Muscle of back (tissue), 13 donors: Measurements from ENCODE around the gene SLC2A4. TPM values are rescaled to one million over a fixed set of nuclear protein-coding genes. Genes with fewer than 3 reads are reported as not detected.
A peak's percentile ranks its signal among the peaks of the same experiment; 100 is the strongest.

ENCODE experiments used
- DNase-seq, 3 donors: peaks; one replicate each; pipeline versions ENCODE4 v3.0.0 to v3.0.0-alpha.2; 2013
- long read RNA-seq, 9 donors: transcript quantifications; one replicate each; lab custom pipeline, GENCODE V29; 2026
- polyA plus RNA-seq, 10 donors: library from polyadenylated mRNA; unstranded; fragments of 120-200 nt; gene quantifications; one replicate each; pipeline ENCODE4 v1.2.1, GENCODE V29; 2013; ENCODE audit not compliant: insufficient read length in 10 of 10

SLC2A4 gene
- 10 to 100 TPM in 9 of 10 donors, 1 to 10 TPM in 1; 7.7 to 32.4 (median 26.1) TPM for polyA plus RNA-seq
- long read RNA-seq, donor 1, transcript SLC2A4-201 (11 exons, 3,426 nt) = major isoform, 10 of 17 reads
- long read RNA-seq, donor 1, partial matches to known transcripts = 7 of 17 reads
- long read RNA-seq, donor 1, other reads (novel, unspliced or antisense) = 0 of 17 reads
- long read RNA-seq, donor 2, transcript SLC2A4-201 (11 exons, 3,426 nt) = major isoform, 5 of 5 reads
- long read RNA-seq, donor 2, partial matches to known transcripts = 0 of 5 reads
- long read RNA-seq, donor 2, other reads (novel, unspliced or antisense) = 0 of 5 reads
- long read RNA-seq, donor 3 = 0 reads
- long read RNA-seq, donor 4, transcript SLC2A4-201 (11 exons, 3,426 nt) = major isoform, 6 of 7 reads
- long read RNA-seq, donor 4, partial matches to known transcripts = 0 of 7 reads
- long read RNA-seq, donor 4, other reads (novel, unspliced or antisense) = 0 of 7 reads
- long read RNA-seq, donor 5, transcript SLC2A4-201 (11 exons, 3,426 nt) = major isoform, 7 of 12 reads
- long read RNA-seq, donor 5, partial matches to known transcripts = 5 of 12 reads
- long read RNA-seq, donor 5, other reads (novel, unspliced or antisense) = 0 of 12 reads
- long read RNA-seq, donor 6, transcript SLC2A4-201 (11 exons, 3,426 nt) = major isoform, 9 of 9 reads
- long read RNA-seq, donor 6, partial matches to known transcripts = 0 of 9 reads
- long read RNA-seq, donor 6, other reads (novel, unspliced or antisense) = 0 of 9 reads
- long read RNA-seq, donor 7, transcript SLC2A4-201 (11 exons, 3,426 nt) = major isoform, 5 of 7 reads
- long read RNA-seq, donor 7, partial matches to known transcripts = 0 of 7 reads
- long read RNA-seq, donor 7, other reads (novel, unspliced or antisense) = 0 of 7 reads
- long read RNA-seq, donor 8, partial matches to known transcripts = 0 of 2 reads
- long read RNA-seq, donor 8, other reads (novel, unspliced or antisense) = 0 of 2 reads
- long read RNA-seq, donor 9 = 0 reads

GRCh38 chr17:7281074-7281952 lies at the start of gene SLC2A4:
TSS of gene SLC2A4 (plus strand) at chr17:7281718. CDS start at chr17:7281935, 217 bp downstream.
- DNase-seq = peak; percentile 91 to 94 (median 92)

GRCh38 chr17:7232114-7232513 lies 49.4 kb upstream of the SLC2A4 start:
- DNase-seq = no peak

- no peak for DNase-seq
Measured at GRCh38 chr17:7233701-7234082, 47.8 kb upstream of the SLC2A4 start.

GRCh38 chr17:7234083-7234951 lies 47.2 kb upstream of the SLC2A4 start, which contains the start of gene DVL2:
TSS of gene DVL2 (minus strand) at chr17:7234517. CDS start at chr17:7234262, 255 bp downstream.
- DNase-seq = peak; percentile 96 to 99 (median 97)

GRCh38 chr17:7235693-7236665 lies 45.5 kb upstream of the SLC2A4 start:
- DNase-seq = no peak

GRCh38 chr17:7236808-7237207 lies 44.7 kb upstream of the SLC2A4 start:
- no peak for DNase-seq

GRCh38 chr17:7237266-7237760 lies 44.2 kb upstream of the SLC2A4 start:
- DNase-seq = no peak

- peak in 2 of 3 donors; percentile 79 to 84 for DNase-seq
Measured at GRCh38 chr17:7237761-7238419, 43.6 kb upstream of the SLC2A4 start.

- peak in 1 of 3 donors; percentile 64 for DNase-seq
Measured at GRCh38 chr17:7238420-7239090, 43.0 kb upstream of the SLC2A4 start.

GRCh38 chr17:7239091-7240027 lies 42.2 kb upstream of the SLC2A4 start, which contains the start of gene PHF23:
TSS of gene PHF23 (minus strand) at chr17:7239457. CDS start at chr17:7239279, 178 bp downstream.
- peak; percentile 100 for DNase-seq

- no peak for DNase-seq
Measured at GRCh38 chr17:7240375-7240774, 41.1 kb upstream of the SLC2A4 start.

GRCh38 chr17:7241090-7241733 lies 40.3 kb upstream of the SLC2A4 start:
- DNase-seq = no peak

- DNase-seq = peak; percentile 96 to 99 (median 98)
Measured at GRCh38 chr17:7241783-7242716, 39.5 kb upstream of the SLC2A4 start, which contains the start of gene GABARAP. TSS of gene GABARAP (minus strand) at chr17:7242449. CDS start at chr17:7242330, 119 bp downstream.

- peak; percentile 97 to 98 (median 98) for DNase-seq
Measured at GRCh38 chr17:7242717-7243452, 38.6 kb upstream of the SLC2A4 start.
